KMS-11 (cell line): ENCODE measurements around the gene COL1A1.
A peak's percentile ranks its signal among the peaks of the same experiment; 100 is the strongest.

Experiments used
- H2AFZ ChIP-seq: fragments of 200-600 bp; sonication (generic); 2 replicates; pipeline ENCODE4 v1.6.1; 2016; ENCODE audit warnings: antibody characterized with exemption, mixed run types, low read depth
- H3K27ac ChIP-seq: fragments of 200-600 bp; sonication (generic); 2 replicates; pipeline ENCODE4 v1.6.1; 2016; ENCODE audit warnings: mild to moderate bottlenecking, mixed run types
- H3K27me3 ChIP-seq: fragments of 200-600 bp; sonication (generic); 2 replicates; pipeline ENCODE4 v1.6.1; 2017; ENCODE audit warnings: mild to moderate bottlenecking, low read depth, mixed run types, moderate library complexity; ENCODE audit not compliant: insufficient read depth
- H3K36me3 ChIP-seq: fragments of 200-600 bp; sonication (generic); 2 replicates; pipeline ENCODE4 v1.6.1; 2017; ENCODE audit warnings: mild to moderate bottlenecking, mixed run types; ENCODE audit not compliant: insufficient read depth
- H3K4me1 ChIP-seq: fragments of 200-600 bp; sonication (generic); 2 replicates; pipeline ENCODE4 v1.6.1; 2016; ENCODE audit warnings: mild to moderate bottlenecking, low read depth, mixed run types; ENCODE audit not compliant: poor library complexity, severe bottlenecking
- H3K4me2 ChIP-seq: fragments of 200-600 bp; sonication (generic); 2 replicates; pipeline ENCODE4 v1.7.0; 2016; ENCODE audit warnings: mild to moderate bottlenecking, mixed run types
- H3K4me3 ChIP-seq: fragments of 200-600 bp; sonication (generic); IDR thresholded peaks from 2 replicates; pipeline ENCODE4 v1.6.1; 2017; ENCODE audit warnings: low read depth, low read length, mixed read lengths; ENCODE audit not compliant: insufficient read depth
- H3K79me2 ChIP-seq: fragments of 200-600 bp; sonication (generic); 2 replicates; pipeline ENCODE4 v1.6.1; 2016; ENCODE audit warnings: low read depth, mixed run types; ENCODE audit not compliant: insufficient read depth
- H3K9ac ChIP-seq: fragments of 200-600 bp; sonication (generic); 2 replicates; pipeline ENCODE4 v1.6.1; 2016; ENCODE audit warnings: mild to moderate bottlenecking, mixed run types
- H4K20me1 ChIP-seq: fragments of 200-600 bp; sonication (generic); 2 replicates; pipeline ENCODE4 v1.6.1; 2016; ENCODE audit warnings: mild to moderate bottlenecking, mixed run types; ENCODE audit not compliant: insufficient read depth
- CTCF ChIP-seq: fragments of 200-600 bp; sonication (generic); conservative IDR thresholded peaks from 2 replicates; pipeline ENCODE4 v1.6.1; 2017; ENCODE audit warnings: low read depth, mild to moderate bottlenecking, antibody characterized with exemption, low read length, moderate library complexity, mixed read lengths

The COL1A1 gene

DNA sequence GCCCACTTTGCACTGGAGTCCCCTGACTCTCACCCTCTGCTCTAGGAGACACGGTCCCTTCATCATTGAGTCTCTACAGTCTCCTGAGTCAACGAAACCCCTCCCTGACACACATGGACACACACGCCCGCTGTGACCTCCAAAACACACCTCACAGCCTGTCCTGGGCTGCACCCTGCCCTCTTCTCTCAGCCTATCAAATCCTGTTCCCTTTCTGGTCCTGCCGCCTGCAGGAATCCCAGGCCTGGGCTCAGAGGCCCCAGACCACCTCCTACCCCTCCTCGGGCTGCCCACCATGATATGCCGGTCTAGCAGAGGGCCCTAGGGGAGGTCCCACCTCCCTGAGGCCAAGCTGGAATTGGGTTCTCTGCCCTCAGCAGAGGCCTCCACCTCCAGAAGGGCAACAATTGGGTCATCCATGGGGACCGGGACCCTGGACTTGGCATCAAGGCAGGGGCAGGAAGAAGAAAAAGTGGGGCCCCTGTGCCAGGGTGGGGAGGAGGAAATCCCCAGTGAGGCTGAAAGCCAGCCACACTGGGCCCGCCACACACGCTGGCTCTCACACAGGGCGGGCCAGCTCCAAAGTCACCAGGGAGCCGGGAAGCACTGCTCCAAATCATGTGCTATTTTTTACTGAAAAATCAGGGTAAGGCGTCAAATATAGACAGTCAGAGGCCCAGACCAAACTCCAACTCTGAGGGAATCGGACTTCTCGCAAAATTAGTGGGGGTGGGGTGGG is 54.3 kb downstream of the COL1A1 start:
- no peak for TF ChIP-seq CTCF
- Histone ChIP-seq H3K4me3 (no peak overlapping the region), H3K4me2 (peak overlapping the region; percentile 75; the same call in 1 of the 2 replicates), H3K4me1 (peaks cover 21% of the 10 kb centered on the region), H3K27me3 (no peaks in the 10 kb centered on the region), H3K79me2 (peaks cover 47% of the 10 kb centered on the region), H2AFZ (no peak overlapping the region), H4K20me1 (no peaks in the 10 kb centered on the region), H3K9ac (no peak overlapping the region; the same call in 1 of the 2 replicates), H3K27ac (no peak overlapping the region), H3K36me3 (peaks cover under 1% of the 10 kb centered on the region; the same call in 1 of the 2 replicates)

DNA sequence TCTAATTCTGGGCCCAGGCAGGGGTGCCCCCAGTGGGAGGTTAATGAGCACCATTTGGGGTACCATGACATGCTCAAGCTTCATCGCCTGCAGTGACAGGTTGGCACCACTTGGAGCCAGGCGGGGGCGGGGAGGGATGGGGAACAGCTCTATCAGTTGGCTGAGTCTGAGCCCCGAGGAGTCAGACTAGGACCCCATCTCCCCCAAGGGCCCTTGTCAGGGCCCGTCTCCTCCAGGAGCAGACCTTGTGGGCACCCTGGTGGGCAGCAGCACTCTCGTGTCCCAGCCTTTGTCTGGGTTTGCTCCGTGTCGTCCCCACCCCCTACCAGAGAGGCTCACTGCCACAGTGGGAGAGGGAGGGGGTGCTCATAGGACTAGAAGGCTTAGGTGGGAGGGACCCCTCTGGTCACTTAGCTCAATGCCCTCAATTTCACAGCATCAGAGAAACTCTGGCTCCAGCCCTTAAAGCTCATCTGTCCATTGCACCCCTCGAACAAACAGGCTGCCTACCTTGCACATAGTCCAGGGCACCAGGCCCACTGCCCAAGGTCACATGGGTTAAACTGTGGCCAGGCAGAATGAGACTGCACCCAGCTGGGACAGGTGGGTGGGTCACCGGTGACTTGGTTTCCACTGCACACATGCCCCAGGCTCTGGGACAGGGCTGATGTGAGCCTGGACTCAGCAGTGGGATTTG is 55.1 kb downstream of the COL1A1 start:
- no peak overlapping the region for H2AFZ ChIP-seq
- H3K79me2 ChIP-seq: peaks cover 47% of the 10 kb centered on the region
- H4K20me1 ChIP-seq: no peaks in the 10 kb centered on the region
- no peak overlapping the region for H3K9ac ChIP-seq
- TF ChIP-seq CTCF: no peak
- H3K4me2 ChIP-seq: no peak overlapping the region; the same call in 1 of the 2 replicates
- H3K27me3 ChIP-seq: no peaks in the 10 kb centered on the region
- H3K4me1 ChIP-seq: peaks cover 20% of the 10 kb centered on the region
- H3K36me3 ChIP-seq: peaks cover 6% of the 10 kb centered on the region; the same call in 1 of the 2 replicates
- H3K27ac ChIP-seq: no peak overlapping the region
- no peak overlapping the region for H3K4me3 ChIP-seq

DNA sequence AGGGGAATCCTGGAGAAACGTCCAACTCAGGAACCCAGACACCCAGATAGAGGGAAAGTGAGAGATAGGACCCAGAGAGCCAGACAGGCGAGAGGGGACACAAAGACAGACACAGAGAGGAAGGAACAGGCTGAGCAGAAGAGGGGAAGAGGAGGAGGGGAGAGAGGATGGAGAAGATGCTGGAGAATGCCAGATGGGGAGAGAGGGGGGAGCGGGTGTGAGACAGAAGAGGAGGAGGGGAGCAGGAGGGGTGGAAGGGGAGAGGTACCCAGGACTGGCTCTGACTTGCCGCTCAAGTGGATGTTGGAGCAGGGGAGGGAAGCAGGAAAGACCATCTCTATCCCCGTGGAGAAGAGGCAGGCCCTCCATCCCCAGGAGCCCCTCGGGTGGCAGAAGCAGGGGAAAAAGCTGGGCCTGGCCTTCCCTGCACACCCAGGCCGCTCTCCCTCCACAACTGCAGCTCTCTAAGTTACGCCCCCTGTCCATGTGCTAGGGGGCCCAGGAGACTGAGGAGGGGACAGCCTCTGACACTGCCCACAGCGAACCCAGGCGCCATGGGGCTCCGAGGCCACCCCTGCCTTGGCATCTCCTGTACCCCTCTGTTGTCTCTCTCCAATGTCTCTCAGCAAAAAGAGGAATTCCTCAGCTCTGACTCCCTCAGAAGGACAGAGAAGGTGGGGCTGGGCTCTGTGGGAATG is 55.8 kb downstream of the COL1A1 start:
- Histone ChIP-seq H3K4me1 (peaks cover 25% of the 10 kb centered on the region), H3K9ac (no peak overlapping the region), H3K36me3 (peaks cover 6% of the 10 kb centered on the region; the same call in 1 of the 2 replicates), H2AFZ (no peak overlapping the region), H3K4me3 (no peak overlapping the region), H3K79me2 (peaks cover 46% of the 10 kb centered on the region), H3K4me2 (no peak overlapping the region), H3K27me3 (no peaks in the 10 kb centered on the region), H3K27ac (no peak overlapping the region), H4K20me1 (no peaks in the 10 kb centered on the region)
- no peak for TF ChIP-seq CTCF

DNA sequence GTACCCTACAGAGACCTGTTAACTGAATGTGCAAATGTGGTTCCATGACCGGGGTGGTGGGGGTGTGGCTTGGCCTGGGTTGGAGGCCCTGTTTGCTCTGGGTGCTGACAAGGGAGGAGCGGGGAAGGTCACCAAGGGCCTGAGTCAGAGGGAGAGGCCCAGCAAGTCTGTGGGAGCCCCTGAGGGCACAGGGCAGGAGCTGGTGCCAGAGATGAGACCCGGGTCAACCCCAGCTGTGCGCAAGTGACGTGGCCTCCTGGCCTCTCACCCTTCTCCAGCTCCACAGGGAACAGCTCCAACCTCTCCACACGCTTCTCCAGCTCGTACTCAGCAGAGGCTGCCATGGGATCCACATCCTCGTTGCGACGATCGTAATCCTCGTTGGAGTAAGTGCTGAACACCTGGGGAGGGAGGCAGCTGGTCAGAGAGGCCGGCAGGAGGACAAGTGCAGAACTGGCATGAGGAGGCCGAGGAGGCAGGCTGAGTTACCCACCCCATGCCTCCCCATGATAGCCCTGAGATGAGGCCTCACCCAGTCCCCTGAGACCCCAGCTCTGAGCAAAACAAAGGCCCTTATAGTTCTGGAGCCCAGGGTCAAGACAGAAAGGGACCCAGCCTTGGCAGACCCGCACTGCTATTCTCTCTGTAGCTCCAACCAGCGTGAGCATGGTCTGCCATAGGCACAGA is 56.4 kb downstream of the COL1A1 start:
- Histone ChIP-seq H3K4me3 (no peak overlapping the region), H3K36me3 (peaks cover 6% of the 10 kb centered on the region; the same call in 1 of the 2 replicates), H3K4me1 (peaks cover 27% of the 10 kb centered on the region), H3K79me2 (peaks cover 39% of the 10 kb centered on the region), H3K27ac (no peak overlapping the region), H2AFZ (no peak overlapping the region), H4K20me1 (no peaks in the 10 kb centered on the region), H3K9ac (no peak overlapping the region), H3K4me2 (no peak overlapping the region), H3K27me3 (no peaks in the 10 kb centered on the region)
- no peak for TF ChIP-seq CTCF
